Stimulated activated naive CD8-positive, alpha-beta T cell treated with anti-CD3 and anti-CD28 coated beads, Interleukin-15, Interleukin-2, amounts not matched to agents 100 ng/mL and 50 ng/mL, for 24 hours (primary cell): ENCODE data around the gene B3GNT7.
"Not testable (repeated sequence)": the region's sequence is repeated elsewhere in the genome, so short reads cannot be mapped to it uniquely, and the experiment has no call there.

Source experiments
- H3K27ac Mint-ChIP-seq: one replicate; pipeline ENCODE4 v1.8.0; 2021; ENCODE audit warnings: mild to moderate bottlenecking, mixed read lengths
- H3K27me3 Mint-ChIP-seq: one replicate; pipeline ENCODE4 v1.8.0; 2021; ENCODE audit warnings: mixed read lengths
- H3K36me3 Mint-ChIP-seq: one replicate; pipeline ENCODE4 v1.8.0; 2021; ENCODE audit warnings: low read depth, mixed read lengths
- H3K4me1 Mint-ChIP-seq: one replicate; pipeline ENCODE4 v1.8.0; 2021; ENCODE audit warnings: low read depth, mixed read lengths
- H3K4me3 Mint-ChIP-seq: one replicate; pipeline ENCODE4 v1.8.0; 2021; ENCODE audit warnings: mild to moderate bottlenecking, mixed read lengths
- H3K9me3 Mint-ChIP-seq: one replicate; pipeline ENCODE4 v1.8.0; 2021; ENCODE audit warnings: mixed read lengths

B3GNT7 gene

GRCh38 chr2:231413921-231414476 lies 18.5 kb downstream of the B3GNT7 start:
- Mint-ChIP-seq H3K36me3 (no peaks in the 10 kb centered on the region), H3K9me3 (peaks cover 5% of the 10 kb centered on the region), H3K4me1 (peaks cover 4% of the 10 kb centered on the region), H3K27ac (no peak overlapping the region), H3K27me3 (peaks cover 36% of the 10 kb centered on the region), H3K4me3 (no peak overlapping the region)

- Mint-ChIP-seq H3K4me3 (no peak overlapping the region), H3K27ac (no peak overlapping the region), H3K4me1 (peaks cover 4% of the 10 kb centered on the region), H3K27me3 (peaks cover 36% of the 10 kb centered on the region), H3K9me3 (peaks cover 5% of the 10 kb centered on the region), H3K36me3 (no peaks in the 10 kb centered on the region)
Observed at GRCh38 chr2:231415029-231415428, 19.5 kb downstream of the B3GNT7 start.

- no peaks in the 10 kb centered on the region for H3K9me3 Mint-ChIP-seq
- H3K4me1 Mint-ChIP-seq: no peaks in the 10 kb centered on the region
- H3K27me3 Mint-ChIP-seq: peaks cover 4% of the 10 kb centered on the region
- H3K4me3 Mint-ChIP-seq: no peak overlapping the region
- no peaks in the 10 kb centered on the region for H3K36me3 Mint-ChIP-seq
- no peak overlapping the region for H3K27ac Mint-ChIP-seq
Observed at GRCh38 chr2:231418820-231419640, 23.5 kb downstream of the B3GNT7 start.

- no peak overlapping the region for H3K4me3 Mint-ChIP-seq
- no peak overlapping the region for H3K27ac Mint-ChIP-seq
- H3K27me3 Mint-ChIP-seq: no peaks in the 10 kb centered on the region
- no peaks in the 10 kb centered on the region for H3K36me3 Mint-ChIP-seq
- H3K9me3 Mint-ChIP-seq: no peaks in the 10 kb centered on the region
- no peaks in the 10 kb centered on the region for H3K4me1 Mint-ChIP-seq
Observed at GRCh38 chr2:231421051-231421580, 25.6 kb downstream of the B3GNT7 start.

GRCh38 chr2:231422056-231422455 lies 26.5 kb downstream of the B3GNT7 start:
- Mint-ChIP-seq H3K9me3 (no peaks in the 10 kb centered on the region), H3K4me1 (no peaks in the 10 kb centered on the region), H3K27me3 (no peaks in the 10 kb centered on the region), H3K36me3 (no peaks in the 10 kb centered on the region), H3K4me3 (no peak overlapping the region), H3K27ac (no peak overlapping the region)

GRCh38 chr2:231423176-231423575 lies 27.7 kb downstream of the B3GNT7 start:
- no peak overlapping the region for H3K27ac Mint-ChIP-seq
- no peak overlapping the region for H3K4me3 Mint-ChIP-seq
- no peaks in the 10 kb centered on the region for H3K36me3 Mint-ChIP-seq
- H3K4me1 Mint-ChIP-seq: no peaks in the 10 kb centered on the region
- no peaks in the 10 kb centered on the region for H3K9me3 Mint-ChIP-seq
- H3K27me3 Mint-ChIP-seq: no peaks in the 10 kb centered on the region

- Mint-ChIP-seq H3K27me3 (no peaks in the 10 kb centered on the region), H3K36me3 (no peaks in the 10 kb centered on the region), H3K4me1 (no peaks in the 10 kb centered on the region), H3K9me3 (peaks cover under 1% of the 10 kb centered on the region), H3K4me3 (no peak overlapping the region), H3K27ac (no peak overlapping the region)
Observed at GRCh38 chr2:231425291-231425810, 29.8 kb downstream of the B3GNT7 start.

GRCh38 chr2:231425811-231426703 lies 30.5 kb downstream of the B3GNT7 start:
- H3K4me3 Mint-ChIP-seq: no peak overlapping the region
- no peaks in the 10 kb centered on the region for H3K4me1 Mint-ChIP-seq
- H3K27me3 Mint-ChIP-seq: no peaks in the 10 kb centered on the region
- no peaks in the 10 kb centered on the region for H3K36me3 Mint-ChIP-seq
- peaks cover 8% of the 10 kb centered on the region for H3K9me3 Mint-ChIP-seq
- no peak overlapping the region for H3K27ac Mint-ChIP-seq

- Mint-ChIP-seq H3K27me3 (no peaks in the 10 kb centered on the region), H3K36me3 (peaks cover 5% of the 10 kb centered on the region), H3K4me1 (no peaks in the 10 kb centered on the region), H3K9me3 (peaks cover 18% of the 10 kb centered on the region), H3K4me3 (no peak overlapping the region), H3K27ac (no peak overlapping the region)
Observed at GRCh38 chr2:231427116-231427515, 31.6 kb downstream of the B3GNT7 start.

- no peaks in the 10 kb centered on the region for H3K27me3 Mint-ChIP-seq
- peaks cover 6% of the 10 kb centered on the region for H3K4me1 Mint-ChIP-seq
- peaks cover 19% of the 10 kb centered on the region for H3K9me3 Mint-ChIP-seq
- H3K4me3 Mint-ChIP-seq: no peak overlapping the region
- peaks cover 5% of the 10 kb centered on the region for H3K36me3 Mint-ChIP-seq
- H3K27ac Mint-ChIP-seq: no peak overlapping the region
Observed at GRCh38 chr2:231429152-231429551, 33.6 kb downstream of the B3GNT7 start.

GRCh38 chr2:231429901-231430300 lies 34.4 kb downstream of the B3GNT7 start:
- Mint-ChIP-seq H3K4me1 (peaks cover 8% of the 10 kb centered on the region), H3K9me3 (peaks cover 19% of the 10 kb centered on the region), H3K4me3 (no peak overlapping the region), H3K36me3 (peaks cover 5% of the 10 kb centered on the region), H3K27me3 (no peaks in the 10 kb centered on the region), H3K27ac (no peak overlapping the region)

- H3K4me3 Mint-ChIP-seq, H3K27me3 Mint-ChIP-seq, H3K4me1 Mint-ChIP-seq, H3K36me3 Mint-ChIP-seq, H3K27ac Mint-ChIP-seq: not testable (repeated sequence)
- peaks cover 19% of the 10 kb centered on the region for H3K9me3 Mint-ChIP-seq
Observed at GRCh38 chr2:231430437-231430836, 34.9 kb downstream of the B3GNT7 start.

GRCh38 chr2:231431606-231432005 lies 36.1 kb downstream of the B3GNT7 start:
- Mint-ChIP-seq H3K27ac (no peak overlapping the region), H3K27me3 (no peaks in the 10 kb centered on the region), H3K36me3 (peaks cover 5% of the 10 kb centered on the region), H3K9me3 (peaks cover 19% of the 10 kb centered on the region), H3K4me3 (no peak overlapping the region), H3K4me1 (peaks cover 8% of the 10 kb centered on the region)

GRCh38 chr2:231433990-231434389 lies 38.5 kb downstream of the B3GNT7 start:
- Mint-ChIP-seq H3K4me3 (no peak overlapping the region), H3K4me1 (peaks cover 8% of the 10 kb centered on the region), H3K27ac (peak overlapping the region; percentile 12), H3K36me3 (peaks cover 5% of the 10 kb centered on the region), H3K27me3 (no peaks in the 10 kb centered on the region), H3K9me3 (peaks cover 19% of the 10 kb centered on the region)

GRCh38 chr2:231436957-231437356 lies 41.4 kb downstream of the B3GNT7 start:
- Mint-ChIP-seq H3K4me3 (no peak overlapping the region), H3K4me1 (peaks cover 8% of the 10 kb centered on the region), H3K27ac (no peak overlapping the region), H3K36me3 (peaks cover 1% of the 10 kb centered on the region), H3K9me3 (peaks cover 2% of the 10 kb centered on the region), H3K27me3 (no peaks in the 10 kb centered on the region)
